H1 (cell line): Measurements from ENCODE around the gene FHIT. TPM values are rescaled to one million over a fixed set of nuclear protein-coding genes. Genes with fewer than 3 reads are reported as not detected.

Experiments used
- CTCF ChIA-PET: fragments of 300-600 bp; sonication (Branson Sonifier 250); formaldehyde crosslinking; loops from one replicate; lab custom pipeline; 2021; ENCODE audit not compliant: partially characterized antibody; lab: Charles Lee
- POLR2A ChIA-PET: fragments of 300-600 bp; sonication (Branson Sonifier 250); formaldehyde crosslinking; loops from one replicate; lab custom pipeline; 2021; ENCODE audit warnings: inconsistent platforms; ENCODE audit not compliant: partially characterized antibody; lab: Charles Lee
- DNase-seq, 2 experiments: peaks; one replicate each; pipeline versions ENCODE4 v3.0.0 to v3.0.0-alpha.2; 2010 to 2022; ENCODE audit warnings: low spot score in 2 of 2, low read depth in 1 of 2, mixed read lengths in 1 of 2
- FAIRE-seq: peaks from 2 replicates; lab custom pipeline; 2011; peaks lifted over from hg19 to GRCh38; lab: Jason Lieb, UNC
- H2AFZ ChIP-seq: 2 replicates; pipeline ENCODE4 v1.8.1; 2012; ENCODE audit warnings: low read length, inconsistent platforms
- H2AK5ac ChIP-seq: 2 replicates; pipeline ENCODE4 v1.6.1; 2013; ENCODE audit warnings: low read depth, low read length
- H2BK120ac ChIP-seq: replicated peaks from 2 replicates; pipeline ENCODE3; 2013; ENCODE audit warnings: low read depth, low read length, inconsistent platforms
- H2BK12ac ChIP-seq: 2 replicates; pipeline ENCODE4 v1.6.1; 2013; ENCODE audit warnings: low read depth, low read length
- H2BK15ac ChIP-seq: 2 replicates; pipeline ENCODE4 v1.6.1; 2013; ENCODE audit warnings: low read length
- H2BK20ac ChIP-seq: 2 replicates; pipeline ENCODE4 v1.6.1; 2013; ENCODE audit warnings: low read length
- H2BK5ac ChIP-seq: 2 replicates; pipeline ENCODE4 v1.6.1; 2013; ENCODE audit warnings: low read depth, low read length
- H3K14ac ChIP-seq: 2 replicates; pipeline ENCODE4 v1.6.1; 2013; ENCODE audit warnings: inconsistent platforms; ENCODE audit not compliant: insufficient read length
- H3K18ac ChIP-seq: 2 replicates; pipeline ENCODE4 v1.6.1; 2013; ENCODE audit warnings: low read length; ENCODE audit errors: extremely low read depth
- H3K23ac ChIP-seq: 2 replicates; pipeline ENCODE4 v1.6.1; 2013; ENCODE audit warnings: inconsistent platforms; ENCODE audit not compliant: insufficient read length
- H3K23me2 ChIP-seq: 2 replicates; pipeline ENCODE4 v1.6.1; 2013; ENCODE audit warnings: low read depth, low read length
- H3K27ac ChIP-seq: 2 replicates; pipeline ENCODE4 v1.6.1; 2011; ENCODE audit warnings: low read depth, low read length, inconsistent platforms
- H3K27me3 ChIP-seq, 4 experiments: replicated peaks in 1 of 4; 1 replicate in 1 of 4; 2 replicates in 3 of 4; pipeline versions ENCODE4 v1.6.1 to v1.8.1; 2011 to 2013; ENCODE audit warnings: low read length in 3 of 4, mild to moderate bottlenecking in 3 of 4, inconsistent platforms in 2 of 4, mixed read lengths in 2 of 4, moderate library complexity in 1 of 4; ENCODE audit not compliant: control insufficient read depth in 3 of 4, insufficient read depth in 3 of 4; ENCODE audit errors: extremely low read depth in 1 of 4
- H3K36me3 ChIP-seq, 4 experiments: 2 replicates each; pipeline versions ENCODE4 v1.6.1 to v1.8.1; 2011 to 2013; ENCODE audit warnings: mild to moderate bottlenecking in 4 of 4, low read length in 3 of 4, moderate library complexity in 2 of 4, control low read depth in 1 of 4, inconsistent platforms in 1 of 4; ENCODE audit not compliant: insufficient read depth in 4 of 4, control insufficient read depth in 2 of 4
- H3K4ac ChIP-seq: replicated peaks from 2 replicates; pipeline ENCODE3; 2013; ENCODE audit warnings: low read length, low read depth, mixed read lengths, inconsistent platforms; ENCODE audit not compliant: insufficient read length
- H3K4me1 ChIP-seq, 4 experiments: replicated peaks in 1 of 4; 1 replicate in 1 of 4; 2 replicates in 3 of 4; pipeline versions ENCODE4 v1.6.1 to v1.8.1; 2011 to 2013; ENCODE audit warnings: low read length in 3 of 4, inconsistent platforms in 2 of 4, mixed read lengths in 1 of 4; ENCODE audit not compliant: insufficient read depth in 4 of 4, control insufficient read depth in 3 of 4
- H3K4me2 ChIP-seq, 2 experiments: 2 replicates each; pipeline versions ENCODE4 v1.6.1 to v1.8.1; 2011 to 2013; ENCODE audit warnings: low read depth in 2 of 2, low read length in 2 of 2, control low read depth in 1 of 2, inconsistent platforms in 1 of 2, mild to moderate bottlenecking in 1 of 2; ENCODE audit not compliant: insufficient read depth in 1 of 2
- H3K4me3 ChIP-seq, 4 experiments: fragments of 200-600, 300-600 bp in 1 of 4; sonication (generic), shearing (Covaris generic), sonication (Bioruptor Twin) in 1 of 4; 2 replicates each; pipeline versions ENCODE4 v1.5.1 to v1.8.1; 2011 to 2016; ENCODE audit warnings: low read length in 4 of 4, low read depth in 3 of 4, control low read depth in 2 of 4, inconsistent platforms in 2 of 4, mild to moderate bottlenecking in 2 of 4, mixed read lengths in 1 of 4, moderate library complexity in 1 of 4; ENCODE audit not compliant: insufficient read depth in 2 of 4; ENCODE audit errors: extremely low read depth in 1 of 4
- H3K56ac ChIP-seq: replicated peaks from 2 replicates; pipeline ENCODE3; 2013; ENCODE audit warnings: low read depth, mild to moderate bottlenecking, mixed read lengths, low read length, inconsistent platforms; ENCODE audit not compliant: insufficient read length
- H3K79me1 ChIP-seq: 2 replicates; pipeline ENCODE4 v1.6.1; 2013; ENCODE audit warnings: low read depth, low read length, control low read depth
- H3K79me2 ChIP-seq, 2 experiments: 2 replicates each; pipeline versions ENCODE4 v1.6.1 to v1.8.1; 2012 to 2013; ENCODE audit warnings: low read length in 2 of 2, mild to moderate bottlenecking in 2 of 2, inconsistent platforms in 1 of 2; ENCODE audit not compliant: insufficient read depth in 2 of 2, control insufficient read depth in 1 of 2
- H3K9ac ChIP-seq, 4 experiments: replicated peaks in 1 of 4; 1 replicate in 1 of 4; 2 replicates in 3 of 4; pipeline versions ENCODE4 v1.6.1 to v1.8.1; 2011 to 2013; ENCODE audit warnings: low read depth in 3 of 4, low read length in 3 of 4, control low read depth in 2 of 4, mild to moderate bottlenecking in 2 of 4, moderate library complexity in 2 of 4, inconsistent platforms in 1 of 4; ENCODE audit errors: extremely low read depth in 1 of 4
- H3K9me3 ChIP-seq, 2 experiments: 2 replicates each; pipeline versions ENCODE4 v1.6.1 to v1.8.1; 2012 to 2013; ENCODE audit warnings: mild to moderate bottlenecking in 2 of 2, moderate library complexity in 2 of 2, control low read depth in 1 of 2, inconsistent platforms in 1 of 2, low read depth in 1 of 2, low read length in 1 of 2, mixed read lengths in 1 of 2; ENCODE audit not compliant: insufficient read depth in 2 of 2
- H4K20me1 ChIP-seq, 2 experiments: replicated peaks in 1 of 2; 2 replicates each; pipeline versions ENCODE3 to v1.8.1; 2011 to 2013; ENCODE audit warnings: inconsistent platforms in 2 of 2, low read length in 2 of 2, mild to moderate bottlenecking in 1 of 2; ENCODE audit not compliant: insufficient read depth in 2 of 2, control insufficient read depth in 1 of 2
- H4K5ac ChIP-seq: 2 replicates; pipeline ENCODE4 v1.6.1; 2013; ENCODE audit warnings: low read length, low read depth, mixed read lengths, inconsistent platforms; ENCODE audit not compliant: insufficient read length
- H4K8ac ChIP-seq: 2 replicates; pipeline ENCODE4 v1.8.0; 2013; ENCODE audit warnings: mild to moderate bottlenecking, moderate library complexity, low read length, inconsistent platforms; ENCODE audit not compliant: insufficient read depth; ENCODE audit errors: extremely low read depth
- H4K91ac ChIP-seq: replicated peaks from 2 replicates; pipeline ENCODE3; 2013; ENCODE audit warnings: low read length, mixed read lengths, inconsistent platforms; ENCODE audit not compliant: insufficient read length
- JUN ChIP-seq: IDR thresholded peaks from 2 replicates; pipeline ENCODE4 v1.6.1; 2011; ENCODE audit warnings: low read depth, mild to moderate bottlenecking, improper control_type of control experiment, low read length
- WGBS, 2 experiments: shearing (Covaris generic) in 1 of 2; methylation state at CpG; one replicate each; pipeline versions ENCODE4 v1.1.6 to v1.1.7; 2013 to 2015; ENCODE audit warnings: low lambda C conversion rate in 2 of 2, mixed read lengths in 2 of 2, inconsistent platforms in 1 of 2, low coverage in 1 of 2, missing lambda C conversion rate in 1 of 2; ENCODE audit not compliant: insufficient replicate concordance in 2 of 2, insufficient coverage in 1 of 2, insufficient read length in 1 of 2; ENCODE audit errors: extremely low coverage in 1 of 2, missing lambda C conversion rate in 1 of 2; 5-methylcytosine and 5-hydroxymethylcytosine counted together
- polyA plus RNA-seq, 7 experiments: library from polyadenylated mRNA; depleted of rRNA in 3 of 7; stranded (reverse) in 5 of 7; unstranded in 2 of 7; fragments of >200 nt in 5 of 7; fragments of 200-250 nt in 2 of 7; gene quantifications; 1 replicate in 5 of 7; 2 replicates in 1 of 7; 4 replicates in 1 of 7; pipeline versions ENCODE4 v1.2.1 to v1.2.3, GENCODE V29; 2011 to 2013; ENCODE audit warnings: missing spikeins in 2 of 7, mixed read lengths in 2 of 7
- total RNA-seq: library from RNA; stranded (reverse); fragmentation: NEBNext Ultra II Directional; extraction: Animal tissue kit (Norgen Biotek cat#: 25700); gene quantifications from 2 replicates; pipeline ENCODE4 v1.2.1, GENCODE V29; 2021

Gene FHIT
- total and polyA plus RNA-seq, 2 of the 8 experiments (the other 6 are each of a cell fraction or from before 2014, with no cell fraction given) = 1.2 to 3.2 TPM

DNA sequence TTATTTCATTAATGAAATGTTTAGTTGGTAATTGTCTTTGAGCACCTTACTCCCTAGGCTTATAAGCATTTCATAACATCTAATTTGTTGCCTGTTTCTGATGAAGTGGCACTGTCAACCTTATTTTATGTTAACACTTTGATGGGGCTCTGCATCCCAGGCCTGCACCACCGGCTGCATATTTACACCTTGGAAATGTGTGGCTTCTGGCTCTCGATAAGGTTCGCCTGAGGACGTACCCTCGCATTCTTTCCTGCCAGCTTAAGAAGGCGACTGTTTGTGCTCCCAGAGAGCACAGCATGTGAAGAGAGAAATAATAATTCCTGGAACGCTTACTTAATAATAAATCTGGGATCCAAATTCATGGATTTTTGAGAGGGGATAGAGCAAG is 1438.1 kb downstream of the FHIT start:
- Histone ChIP-seq H2AK5ac (no peak overlapping the region), H3K56ac (no peak overlapping the region), H2BK15ac (no peak overlapping the region), H3K4me1 (peaks cover 0 to 19% (median 6%) of the 10 kb centered on the region in 4 experiments; a peak in 5 of 7 replicates), H2BK12ac (no peak overlapping the region), H3K14ac (no peak overlapping the region), H3K27me3 (no peaks in the 10 kb centered on the region; a peak in 1 of 7 replicates), H3K23me2 (no peaks in the 10 kb centered on the region), H3K23ac (no peak overlapping the region), H4K91ac (no peak overlapping the region), H2BK20ac (no peak overlapping the region), H3K4me2 (no peak overlapping the region), H3K4me3 (no peak overlapping the region), H4K20me1 (no peaks in the 10 kb centered on the region), H2BK120ac (no peak overlapping the region), H3K27ac (no peak overlapping the region), H3K9me3 (no peaks in the 10 kb centered on the region), H3K4ac (no peak overlapping the region), H3K79me1 (no peaks in the 10 kb centered on the region), H2BK5ac (no peak overlapping the region), H4K5ac (no peak overlapping the region), H3K79me2 (no peaks in the 10 kb centered on the region), H3K18ac (no peak overlapping the region), H3K9ac (peak overlapping the region in 1 of 4 experiments; percentile 34; a peak in 1 of 7 replicates), H2AFZ (no peak overlapping the region), H3K36me3 (no peaks in the 10 kb centered on the region), H4K8ac (no peak overlapping the region)
- DNase-seq (no peak), FAIRE-seq (no peak)
- ChIA-PET CTCF (interaction anchor here (0.8 to 1.7 kb wide), 4 partner anchors 9 to 214 kb away, joined by 3 to 6 read pairs (median 4); no protein-coding TSS in a partner anchor), POLR2A (no interaction called here)
- TF ChIP-seq JUN = no peak
- WGBS, 2 experiments = 45% methylated on average over 7 of the region's 7 CpGs; no CpG with 5 or more reads in 1 of the 2 experiments
